PFSK-1 (cell line): Measurements from ENCODE around the gene TRAF6.

Experiments
- TAF1 ChIP-seq: IDR thresholded peaks from 2 replicates; pipeline ENCODE4 v1.6.1; 2012; ENCODE audit warnings: low read length, control low read depth, borderline replicate concordance; ENCODE audit not compliant: insufficient read depth
- TF ChIP-seq, protein P1 (sequence below), 2 experiments: IDR thresholded peaks; 2 replicates each; pipeline versions ENCODE4 v1.6.1 to v1.8.0; 2011 to 2012; ENCODE audit warnings: low read depth in 2 of 2, low read length in 2 of 2, control low read depth in 1 of 2, inconsistent platforms in 1 of 2, mild to moderate bottlenecking in 1 of 2, moderate library complexity in 1 of 2; ENCODE audit not compliant: insufficient read depth in 1 of 2

GRCh38 chr11:36451045-36451444 lies 59.0 kb downstream of the TRAF6 start:
- TF ChIP-seq, protein P1, sequence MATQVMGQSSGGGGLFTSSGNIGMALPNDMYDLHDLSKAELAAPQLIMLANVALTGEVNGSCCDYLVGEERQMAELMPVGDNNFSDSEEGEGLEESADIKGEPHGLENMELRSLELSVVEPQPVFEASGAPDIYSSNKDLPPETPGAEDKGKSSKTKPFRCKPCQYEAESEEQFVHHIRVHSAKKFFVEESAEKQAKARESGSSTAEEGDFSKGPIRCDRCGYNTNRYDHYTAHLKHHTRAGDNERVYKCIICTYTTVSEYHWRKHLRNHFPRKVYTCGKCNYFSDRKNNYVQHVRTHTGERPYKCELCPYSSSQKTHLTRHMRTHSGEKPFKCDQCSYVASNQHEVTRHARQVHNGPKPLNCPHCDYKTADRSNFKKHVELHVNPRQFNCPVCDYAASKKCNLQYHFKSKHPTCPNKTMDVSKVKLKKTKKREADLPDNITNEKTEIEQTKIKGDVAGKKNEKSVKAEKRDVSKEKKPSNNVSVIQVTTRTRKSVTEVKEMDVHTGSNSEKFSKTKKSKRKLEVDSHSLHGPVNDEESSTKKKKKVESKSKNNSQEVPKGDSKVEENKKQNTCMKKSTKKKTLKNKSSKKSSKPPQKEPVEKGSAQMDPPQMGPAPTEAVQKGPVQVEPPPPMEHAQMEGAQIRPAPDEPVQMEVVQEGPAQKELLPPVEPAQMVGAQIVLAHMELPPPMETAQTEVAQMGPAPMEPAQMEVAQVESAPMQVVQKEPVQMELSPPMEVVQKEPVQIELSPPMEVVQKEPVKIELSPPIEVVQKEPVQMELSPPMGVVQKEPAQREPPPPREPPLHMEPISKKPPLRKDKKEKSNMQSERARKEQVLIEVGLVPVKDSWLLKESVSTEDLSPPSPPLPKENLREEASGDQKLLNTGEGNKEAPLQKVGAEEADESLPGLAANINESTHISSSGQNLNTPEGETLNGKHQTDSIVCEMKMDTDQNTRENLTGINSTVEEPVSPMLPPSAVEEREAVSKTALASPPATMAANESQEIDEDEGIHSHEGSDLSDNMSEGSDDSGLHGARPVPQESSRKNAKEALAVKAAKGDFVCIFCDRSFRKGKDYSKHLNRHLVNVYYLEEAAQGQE (IDR thresholded peaks at IDR 0.05; ENCODE audit: insufficient read depth in 1 of 2, low read depth in 2 of 2, low read length in 2 of 2) = no peak
- TF ChIP-seq TAF1 = no peak
